CD14-positive monocyte (primary cell): ENCODE data around the gene OIT3. TPM values are rescaled to one million over a fixed set of nuclear protein-coding genes. Genes with fewer than 3 reads are reported as not detected.

Source experiments
- DNase-seq, 3 donors: peaks; one replicate each; pipeline ENCODE4 v3.0.0-alpha.2; 2011 to 2022
- H2AFZ ChIP-seq: 2 replicates; pipeline ENCODE4 v1.6.0; 2012; ENCODE audit warnings: mild to moderate bottlenecking, low read depth, low read length, inconsistent platforms; ENCODE audit not compliant: insufficient read depth, poor library complexity, severe bottlenecking
- H3K27ac ChIP-seq, 2 donors: 1 replicate in 1 of 2; 2 replicates in 1 of 2; pipeline ENCODE4 v1.5.1; 2012 to 2013; ENCODE audit warnings: low read length in 2 of 2, control low read depth in 1 of 2, inconsistent platforms in 1 of 2, low read depth in 1 of 2, mild to moderate bottlenecking in 1 of 2
- H3K27me3 ChIP-seq, 2 donors: one replicate each; pipeline versions ENCODE4 v1.6.0 to v1.6.1; 2011 to 2013; ENCODE audit warnings: low read length in 2 of 2; ENCODE audit not compliant: control insufficient read depth in 2 of 2, insufficient read depth in 2 of 2
- H3K36me3 ChIP-seq, 2 donors: replicated peaks in 1 of 2; 1 replicate in 1 of 2; 2 replicates in 1 of 2; pipeline versions ENCODE4 v1.5.1 to v1.6.1; 2012 to 2013; ENCODE audit warnings: low read length in 2 of 2, control low read depth in 1 of 2, inconsistent platforms in 1 of 2, mild to moderate bottlenecking in 1 of 2; ENCODE audit not compliant: insufficient read depth in 2 of 2, control insufficient read depth in 1 of 2
- H3K4me1 ChIP-seq, 2 donors: 1 replicate in 1 of 2; 2 replicates in 1 of 2; pipeline versions ENCODE4 v1.5.1 to v1.6.1; 2012 to 2013; ENCODE audit warnings: low read length in 2 of 2, control low read depth in 1 of 2, inconsistent platforms in 1 of 2, mild to moderate bottlenecking in 1 of 2, moderate library complexity in 1 of 2; ENCODE audit not compliant: insufficient read depth in 2 of 2, control insufficient read depth in 1 of 2
- H3K4me2 ChIP-seq: replicated peaks from 2 replicates; pipeline ENCODE3; 2012; ENCODE audit warnings: low read length, moderate library complexity, mild to moderate bottlenecking; ENCODE audit not compliant: poor library complexity, severe bottlenecking; ENCODE audit errors: extremely low read depth
- H3K4me3 ChIP-seq, 3 experiments: fragments of 200-600 bp in 1 of 3; sonication (generic) in 1 of 3; replicated peaks in 1 of 3; 1 replicate in 2 of 3; 2 replicates in 1 of 3; pipeline ENCODE4 v1.5.1; 2011 to 2013; ENCODE audit warnings: low read length in 3 of 3, mild to moderate bottlenecking in 3 of 3, control low read depth in 2 of 3, low read depth in 2 of 3, inconsistent platforms in 1 of 3, moderate library complexity in 1 of 3
- H3K79me2 ChIP-seq: 2 replicates; pipeline ENCODE4 v1.6.0; 2012; ENCODE audit warnings: mild to moderate bottlenecking, control low read depth, inconsistent platforms, low read length, moderate library complexity; ENCODE audit not compliant: insufficient read depth
- H3K9ac ChIP-seq: 2 replicates; pipeline ENCODE4 v1.6.0; 2017; ENCODE audit warnings: low read length, mild to moderate bottlenecking; ENCODE audit not compliant: insufficient read depth, poor library complexity, severe bottlenecking
- H3K9me3 ChIP-seq, 2 donors: replicated peaks in 1 of 2; 1 replicate in 1 of 2; 2 replicates in 1 of 2; pipeline versions ENCODE4 v1.5.1 to v1.6.1; 2012 to 2013; ENCODE audit warnings: low read length in 2 of 2, control low read depth in 1 of 2; ENCODE audit not compliant: control insufficient read depth in 1 of 2, insufficient read depth in 1 of 2
- H4K20me1 ChIP-seq: 2 replicates; pipeline ENCODE4 v1.6.0; 2012; ENCODE audit warnings: mild to moderate bottlenecking, low read length, control low read depth, moderate library complexity; ENCODE audit not compliant: insufficient read depth
- H3K27ac Mint-ChIP-seq, 7 donors: one replicate each; pipeline ENCODE4 v1.8.0; 2020; ENCODE audit warnings: mild to moderate bottlenecking in 7 of 7, mixed read lengths in 7 of 7, moderate library complexity in 6 of 7, inconsistent platforms in 2 of 7
- H3K27me3 Mint-ChIP-seq, 3 donors: one replicate each; pipeline ENCODE4 v1.8.0; 2021 to 2022; ENCODE audit warnings: low read depth in 3 of 3, mild to moderate bottlenecking in 3 of 3, mixed read lengths in 3 of 3, moderate library complexity in 3 of 3, inconsistent platforms in 1 of 3
- H3K36me3 Mint-ChIP-seq, 2 donors: one replicate each; pipeline ENCODE4 v1.8.0; 2020; ENCODE audit warnings: mixed read lengths in 2 of 2, inconsistent platforms in 1 of 2, mild to moderate bottlenecking in 1 of 2
- H3K4me1 Mint-ChIP-seq: one replicate; pipeline ENCODE4 v1.8.0; 2020; ENCODE audit warnings: mild to moderate bottlenecking, mixed read lengths
- H3K4me3 Mint-ChIP-seq, 2 donors: one replicate each; pipeline ENCODE4 v1.8.0; 2020; ENCODE audit warnings: mild to moderate bottlenecking in 2 of 2, mixed read lengths in 2 of 2, moderate library complexity in 1 of 2
- H3K9me3 Mint-ChIP-seq, 7 donors: one replicate each; pipeline ENCODE4 v1.8.0; 2020 to 2022; ENCODE audit warnings: mixed read lengths in 7 of 7, mild to moderate bottlenecking in 6 of 7, moderate library complexity in 6 of 7, inconsistent platforms in 2 of 7
- WGBS: methylation state at CpG from one replicate; pipeline ENCODE4 v1.1.5; 2013; ENCODE audit warnings: missing lambda C conversion rate; ENCODE audit not compliant: insufficient coverage; 5-methylcytosine and 5-hydroxymethylcytosine counted together
- intact Hi-C, 2 donors: fragments of 100-400 bp; cut with micrococcal nuclease; formaldehyde crosslinking; loops; one replicate each; pipeline versions ENCODE4 v1.15.0 to v1.15.1; 2023
- polyA plus RNA-seq, 3 donors: library from polyadenylated mRNA; depleted of rRNA in 1 of 3; unstranded in 2 of 3; stranded (reverse) in 1 of 3; fragments of 300-500 nt in 2 of 3; fragments of >200 nt in 1 of 3; fragmentation: Illumina TruSeq in 2 of 3; gene quantifications; 1 replicate in 2 of 3; 2 replicates in 1 of 3; pipeline ENCODE4 v1.2.3, GENCODE V29; 2012 to 2021
- TF ChIP-seq, protein P1 (sequence below): fragments of 200-600 bp; IDR thresholded peaks from one replicate; pipeline ENCODE4 v1.8.0; 2022; ENCODE audit warnings: antibody characterized with exemption, mild to moderate bottlenecking

Gene OIT3
- polyA plus RNA-seq, 3 donors: 0.08 TPM; not detected in 2

DNA sequence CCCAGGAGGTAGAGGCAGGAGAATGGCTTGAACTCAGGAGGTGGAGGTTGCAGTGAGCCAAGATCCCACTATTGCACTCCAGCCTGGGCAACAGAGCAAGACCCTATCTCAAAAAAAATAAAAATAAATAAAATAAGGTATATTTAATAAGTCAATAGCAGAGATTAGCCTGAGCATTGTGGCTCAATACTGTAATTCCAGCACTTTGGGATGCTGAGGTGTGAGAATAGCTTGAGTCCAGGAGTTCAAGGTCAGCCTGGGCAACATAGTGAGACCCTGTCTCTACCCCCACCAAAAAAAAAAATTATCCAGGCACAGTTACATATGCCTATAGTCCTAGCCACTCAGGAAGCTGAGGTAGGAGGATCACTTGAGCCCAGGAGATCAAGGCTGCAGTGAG, 38.4 kb upstream of the OIT3 start:
- Mint-ChIP-seq H3K4me1 (peaks cover 8% of the 10 kb centered on the region), H3K36me3 (peaks cover 17 to 19% of the 10 kb centered on the region in 2 donors), H3K27ac (no peak overlapping the region), H3K9me3 (peaks cover 1 to 7% (median 4%) of the 10 kb centered on the region in 7 donors), H3K27me3 (no peaks in the 10 kb centered on the region), H3K4me3 (no peak overlapping the region)
- peaks cover 0 to 3% of the 10 kb centered on the region in 2 donors for H3K9me3 ChIP-seq
- no peak overlapping the region for H2AFZ ChIP-seq
- peaks cover 4 to 11% of the 10 kb centered on the region in 2 donors for H3K36me3 ChIP-seq
- intact Hi-C loops: no loop called here
- H3K4me3 ChIP-seq: no peak overlapping the region
- no peak for DNase-seq
- H4K20me1 ChIP-seq: no peaks in the 10 kb centered on the region
- no peak overlapping the region for H3K9ac ChIP-seq
- H3K4me1 ChIP-seq: peaks cover 3 to 4% of the 10 kb centered on the region in 2 donors
- TF ChIP-seq, protein P1, sequence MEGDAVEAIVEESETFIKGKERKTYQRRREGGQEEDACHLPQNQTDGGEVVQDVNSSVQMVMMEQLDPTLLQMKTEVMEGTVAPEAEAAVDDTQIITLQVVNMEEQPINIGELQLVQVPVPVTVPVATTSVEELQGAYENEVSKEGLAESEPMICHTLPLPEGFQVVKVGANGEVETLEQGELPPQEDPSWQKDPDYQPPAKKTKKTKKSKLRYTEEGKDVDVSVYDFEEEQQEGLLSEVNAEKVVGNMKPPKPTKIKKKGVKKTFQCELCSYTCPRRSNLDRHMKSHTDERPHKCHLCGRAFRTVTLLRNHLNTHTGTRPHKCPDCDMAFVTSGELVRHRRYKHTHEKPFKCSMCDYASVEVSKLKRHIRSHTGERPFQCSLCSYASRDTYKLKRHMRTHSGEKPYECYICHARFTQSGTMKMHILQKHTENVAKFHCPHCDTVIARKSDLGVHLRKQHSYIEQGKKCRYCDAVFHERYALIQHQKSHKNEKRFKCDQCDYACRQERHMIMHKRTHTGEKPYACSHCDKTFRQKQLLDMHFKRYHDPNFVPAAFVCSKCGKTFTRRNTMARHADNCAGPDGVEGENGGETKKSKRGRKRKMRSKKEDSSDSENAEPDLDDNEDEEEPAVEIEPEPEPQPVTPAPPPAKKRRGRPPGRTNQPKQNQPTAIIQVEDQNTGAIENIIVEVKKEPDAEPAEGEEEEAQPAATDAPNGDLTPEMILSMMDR: no peak
- H3K27ac ChIP-seq: no peak overlapping the region
- H3K27me3 ChIP-seq: no peaks in the 10 kb centered on the region
- no peak overlapping the region for H3K4me2 ChIP-seq
- H3K79me2 ChIP-seq: no peaks in the 10 kb centered on the region

DNA sequence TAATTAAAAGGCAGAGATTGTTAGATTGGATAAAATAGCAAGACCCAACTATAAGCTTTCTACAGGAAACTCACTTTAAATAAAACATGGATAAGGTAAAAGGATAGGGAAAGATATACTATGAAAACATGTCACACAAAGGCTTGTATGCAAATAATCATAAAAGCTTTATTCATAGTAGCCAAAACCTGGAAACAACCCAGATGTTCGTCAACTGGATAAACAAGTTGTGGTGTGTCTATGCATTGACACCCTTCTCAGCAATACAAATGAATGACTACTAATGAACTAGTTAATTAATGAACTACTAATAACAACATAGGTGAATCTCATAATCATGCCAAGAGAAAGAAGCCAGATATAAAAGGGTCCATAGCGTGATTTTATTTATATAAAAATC, 37.7 kb upstream of the OIT3 start:
- TF ChIP-seq, protein P1: no peak
- Histone ChIP-seq H3K9ac (no peak overlapping the region), H4K20me1 (no peaks in the 10 kb centered on the region), H3K9me3 (peaks cover 0 to 3% of the 10 kb centered on the region in 2 donors), H3K27me3 (no peaks in the 10 kb centered on the region), H3K4me2 (no peak overlapping the region), H3K4me3 (no peak overlapping the region), H3K27ac (no peak overlapping the region), H3K4me1 (peaks cover 3 to 4% of the 10 kb centered on the region in 2 donors), H2AFZ (no peak overlapping the region), H3K79me2 (no peaks in the 10 kb centered on the region), H3K36me3 (peaks cover 9 to 17% of the 10 kb centered on the region in 2 donors)
- no CpG with 5 or more reads among the region's 2 CpGs for WGBS
- no peak overlapping the region for H3K27ac Mint-ChIP-seq
- no peak for DNase-seq
- no peak overlapping the region for H3K4me3 Mint-ChIP-seq
- H3K4me1 Mint-ChIP-seq: peaks cover 8% of the 10 kb centered on the region
- H3K9me3 Mint-ChIP-seq: peaks cover 0 to 7% (median 4%) of the 10 kb centered on the region in 7 donors
- intact Hi-C loops: no loop called here
- no peaks in the 10 kb centered on the region for H3K27me3 Mint-ChIP-seq
- peaks cover 22 to 25% of the 10 kb centered on the region in 2 donors for H3K36me3 Mint-ChIP-seq
